NCI-H2171 treated with DMSO at 0.1 percent for 48 hours (cell line): ENCODE measurements around the gene FOXO1.
"Not testable (repeated sequence)": the region's sequence is repeated elsewhere in the genome, so short reads cannot be mapped to it uniquely, and the experiment has no call there.

Experiments used
- DNase-seq: peaks from one replicate; lab custom pipeline; 2025; lab: John Stamatoyannopoulos, UW

The FOXO1 gene

DNA sequence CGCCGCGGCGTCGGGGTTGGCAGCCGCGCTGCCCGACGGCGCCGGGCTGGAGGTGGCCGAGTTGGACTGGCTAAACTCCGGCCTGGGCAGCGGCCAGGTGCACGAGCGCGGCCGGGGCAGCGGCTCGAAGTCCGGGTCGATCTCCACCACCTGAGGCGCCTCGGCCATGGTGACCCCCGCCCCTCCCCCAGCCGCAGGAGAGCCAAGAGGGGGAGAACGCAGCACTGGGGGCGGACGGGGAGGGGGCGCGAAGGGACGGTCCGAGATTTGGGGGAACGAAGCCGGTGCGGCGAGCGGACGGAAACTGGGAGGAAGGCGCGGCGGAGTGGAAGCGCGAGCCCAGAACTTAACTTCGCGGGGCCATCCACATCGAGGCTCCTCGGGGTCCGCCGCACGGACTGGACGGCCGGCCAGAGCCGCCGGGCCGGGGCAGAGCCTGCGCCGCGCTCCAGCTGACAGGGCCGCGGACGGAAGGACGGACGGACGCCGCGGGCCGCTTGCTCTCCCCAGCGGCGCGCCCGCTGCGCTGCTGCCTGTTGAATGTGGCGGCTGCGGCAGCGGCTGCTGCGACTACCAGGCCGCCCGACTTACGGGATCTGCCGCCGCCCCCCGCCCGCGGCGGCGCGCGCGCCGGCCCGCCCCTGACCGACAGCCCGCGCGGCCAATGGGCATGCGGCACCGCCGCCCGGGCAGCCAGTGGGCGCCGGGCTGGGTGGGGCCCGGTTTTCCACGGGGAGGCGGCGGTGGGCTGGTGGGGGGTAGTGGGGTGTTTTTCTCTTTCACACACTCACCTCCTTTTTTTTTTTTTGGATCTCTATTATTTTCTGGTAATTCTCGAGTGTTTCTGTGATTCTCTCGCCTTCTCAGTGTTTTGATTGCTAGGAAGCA, at the start of gene FOXO1:
FOXO1 (minus strand) TSS at position 597 of the 888 bp plus-strand sequence; CDS start at position 168, 429 bp downstream.
- DNase-seq = peak; percentile 64

GRCh38 chr13:40714433-40714832, 48.0 kb upstream of the FOXO1 start:
- not testable (repeated sequence) for DNase-seq

DNA sequence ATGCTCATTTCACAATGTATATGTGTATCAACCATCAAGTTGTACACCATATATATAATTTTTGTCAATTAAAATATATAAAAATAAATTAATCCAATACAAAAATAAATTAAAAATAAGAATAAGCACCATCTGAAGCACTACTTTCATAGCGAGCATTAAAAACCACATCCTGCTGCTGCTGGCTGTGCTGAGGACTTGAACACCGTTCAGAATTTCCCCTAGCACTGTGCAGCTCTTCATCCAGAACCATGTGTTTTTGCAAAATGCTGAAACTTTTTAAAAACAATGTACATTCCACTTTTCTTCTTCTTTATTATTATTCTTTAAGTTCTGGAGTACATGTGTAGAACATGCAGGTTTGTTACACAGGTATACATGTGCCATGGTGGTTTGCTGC, 40.0 kb upstream of the FOXO1 start:
- no peak for DNase-seq

DNA sequence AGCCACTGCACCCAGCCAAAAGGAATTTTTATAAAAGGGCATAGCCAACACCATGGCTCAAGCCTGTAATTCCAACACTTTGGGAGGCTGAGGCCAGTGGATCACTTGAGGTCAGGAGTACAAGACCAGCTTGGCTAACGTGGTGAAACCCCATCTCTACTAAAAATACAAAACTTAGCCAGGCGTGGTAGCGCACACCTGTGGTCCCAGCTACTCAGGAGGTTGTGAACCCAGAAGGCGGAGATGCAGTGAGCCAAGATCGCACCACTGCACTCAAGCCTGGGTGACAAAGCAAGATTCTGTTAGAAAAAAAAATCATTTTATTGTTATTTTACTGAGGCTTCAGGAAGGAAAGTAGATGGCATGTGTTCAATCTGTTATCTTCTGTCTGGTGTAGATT, 31.3 kb upstream of the FOXO1 start:
- no peak for DNase-seq

GRCh38 chr13:40694426-40694825, 28.0 kb upstream of the FOXO1 start:
- DNase-seq = no peak

DNA sequence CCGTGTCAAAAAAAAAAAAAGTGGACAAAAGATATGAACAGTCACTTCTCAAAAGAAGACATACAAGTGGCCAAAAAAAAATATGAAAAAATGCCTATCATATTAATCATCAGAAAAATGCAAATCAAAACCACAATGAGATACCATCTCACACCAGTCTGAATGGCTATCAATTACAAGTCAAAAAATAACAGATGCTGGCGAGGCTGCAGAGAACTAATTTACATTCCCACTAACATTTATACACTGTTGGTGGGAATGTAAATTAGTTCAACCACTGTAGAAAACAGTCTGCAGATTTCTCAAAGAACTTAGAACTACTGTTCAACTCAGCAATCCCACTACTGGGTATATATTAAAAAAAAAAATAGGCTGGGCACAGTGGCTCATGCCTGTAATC, 26.5 kb upstream of the FOXO1 start:
- no peak for DNase-seq

DNA sequence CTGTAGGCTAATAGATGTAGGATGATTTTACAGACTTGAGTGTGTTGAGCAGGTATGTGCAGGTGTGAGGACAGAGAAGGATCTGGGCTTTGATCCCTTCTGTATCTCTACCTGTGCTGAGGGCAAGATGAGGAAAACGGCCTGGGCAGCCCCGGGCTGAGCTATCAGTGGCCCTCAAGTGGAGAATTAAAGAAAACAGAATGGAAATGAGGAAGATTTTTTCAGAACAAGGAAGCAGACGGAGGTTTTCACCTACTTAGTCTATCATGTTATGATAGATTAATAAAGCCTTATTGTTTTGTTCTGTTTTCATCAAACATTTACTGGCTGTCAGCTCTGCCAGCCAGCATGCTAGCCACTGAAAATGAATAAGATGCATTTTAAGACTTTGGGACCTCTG, 22.3 kb upstream of the FOXO1 start:
- DNase-seq = no peak

DNA sequence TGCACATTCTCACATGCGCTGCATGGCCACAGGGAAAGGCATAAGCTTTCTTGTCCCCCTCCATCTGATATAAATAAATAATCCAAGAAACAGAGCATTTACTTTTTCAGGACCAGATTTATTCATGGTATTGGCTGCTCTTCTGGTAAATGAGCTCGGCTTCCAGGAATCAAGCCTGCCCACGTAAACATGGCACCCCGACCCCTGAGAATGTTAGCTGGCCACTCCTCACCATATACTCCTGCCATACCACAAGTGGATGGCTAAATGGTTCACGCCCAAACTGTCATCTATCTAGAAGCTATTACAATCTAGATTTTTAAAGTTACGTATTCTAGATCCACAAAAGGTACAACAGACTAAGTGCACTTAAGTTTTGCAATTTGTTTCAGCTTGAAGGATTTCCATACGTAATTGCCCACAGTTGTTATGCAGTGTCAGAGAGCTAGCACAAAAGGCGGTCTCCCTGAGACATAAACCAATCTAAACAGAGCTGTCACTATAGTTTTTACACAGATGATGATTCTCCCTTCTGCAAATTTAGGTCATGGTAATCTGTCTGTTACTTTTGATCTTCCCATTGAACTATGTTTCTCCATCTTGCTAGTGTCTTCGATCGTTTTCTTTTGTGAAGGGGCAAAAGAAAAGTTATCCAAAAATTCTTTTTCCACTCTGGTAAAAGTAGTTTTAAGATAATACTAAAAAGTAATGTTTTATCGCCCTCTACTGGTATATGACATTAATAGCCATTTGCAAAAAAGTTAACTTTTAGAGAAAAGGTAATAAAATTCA, 16.2 kb upstream of the FOXO1 start:
- DNase-seq = peak; percentile 70

GRCh38 chr13:40681341-40682146, 15.1 kb upstream of the FOXO1 start:
- DNase-seq = peak; percentile 31

DNA sequence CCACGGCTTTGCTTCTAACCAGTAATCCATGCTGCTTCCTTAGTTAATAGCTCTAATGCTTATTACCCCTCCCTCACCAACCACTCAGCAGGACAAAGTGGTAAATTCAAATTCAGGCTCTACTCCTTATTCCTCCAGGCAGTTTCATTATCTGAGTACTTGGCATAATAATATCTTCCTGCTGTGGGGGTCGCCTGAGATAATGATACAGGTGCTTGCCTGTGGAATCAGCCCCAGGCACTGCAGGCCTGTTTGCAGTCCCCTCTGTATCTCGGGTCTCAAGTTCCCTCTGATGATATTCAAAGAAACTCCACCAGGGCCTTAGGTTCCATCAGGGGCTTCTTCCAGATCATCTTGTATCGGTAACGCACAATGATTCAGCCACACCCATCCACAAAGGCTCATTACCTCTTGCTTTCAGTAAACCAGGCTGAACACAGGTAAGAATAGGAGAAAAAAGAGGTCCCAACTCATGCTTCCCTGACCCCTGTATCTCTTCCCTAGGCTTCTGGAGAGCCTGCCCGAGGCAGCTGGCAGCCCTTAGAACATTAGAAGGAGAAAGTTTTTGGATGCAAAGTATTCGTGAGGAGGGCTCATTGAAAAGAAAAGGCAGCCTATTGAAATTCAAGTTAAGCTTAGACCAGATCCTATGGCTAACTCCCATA, 14.3 kb upstream of the FOXO1 start:
- DNase-seq = no peak

- DNase-seq = no peak
Measured at GRCh38 chr13:40679480-40679985, 13.1 kb upstream of the FOXO1 start.

DNA sequence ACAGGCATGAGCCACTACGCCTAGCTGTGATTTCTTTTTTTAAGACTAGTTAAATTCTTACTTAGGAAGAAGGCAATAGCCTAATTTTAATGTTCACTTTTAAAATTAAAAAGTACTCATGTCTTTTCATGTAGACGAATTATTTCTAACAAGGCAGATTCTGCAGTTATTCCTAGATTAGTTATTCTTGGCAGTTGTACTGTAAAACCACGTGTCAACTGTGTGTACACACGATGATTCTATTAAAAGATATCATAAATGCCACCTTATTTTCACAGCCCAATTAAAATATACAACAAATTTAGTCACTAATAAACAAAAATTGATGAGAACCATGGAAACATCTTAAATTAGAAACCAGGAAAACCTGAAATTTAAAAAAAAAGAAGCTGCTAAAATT, 10.6 kb upstream of the FOXO1 start:
- no peak for DNase-seq

DNA sequence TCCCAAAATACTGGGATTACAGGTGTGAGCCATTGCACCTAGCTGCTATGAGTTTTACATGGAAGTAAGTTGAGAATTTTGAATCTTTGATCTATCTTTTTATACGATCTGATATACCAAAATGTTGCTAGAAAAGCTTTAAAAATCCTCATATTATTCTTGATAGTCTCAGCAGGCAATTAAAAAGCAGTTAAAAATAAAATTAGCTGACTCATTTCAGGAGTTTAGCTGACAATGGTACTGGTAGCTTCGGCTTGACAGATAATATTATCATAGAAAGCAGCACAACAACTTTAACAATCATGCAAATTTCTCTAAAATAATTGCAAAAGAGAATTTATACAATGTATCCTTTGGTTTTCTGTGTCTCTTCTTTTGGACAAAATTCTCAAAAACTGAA, 9.6 kb upstream of the FOXO1 start:
- DNase-seq = no peak

- DNase-seq = no peak
Measured at GRCh38 chr13:40673414-40673813, 7.0 kb upstream of the FOXO1 start.

DNA sequence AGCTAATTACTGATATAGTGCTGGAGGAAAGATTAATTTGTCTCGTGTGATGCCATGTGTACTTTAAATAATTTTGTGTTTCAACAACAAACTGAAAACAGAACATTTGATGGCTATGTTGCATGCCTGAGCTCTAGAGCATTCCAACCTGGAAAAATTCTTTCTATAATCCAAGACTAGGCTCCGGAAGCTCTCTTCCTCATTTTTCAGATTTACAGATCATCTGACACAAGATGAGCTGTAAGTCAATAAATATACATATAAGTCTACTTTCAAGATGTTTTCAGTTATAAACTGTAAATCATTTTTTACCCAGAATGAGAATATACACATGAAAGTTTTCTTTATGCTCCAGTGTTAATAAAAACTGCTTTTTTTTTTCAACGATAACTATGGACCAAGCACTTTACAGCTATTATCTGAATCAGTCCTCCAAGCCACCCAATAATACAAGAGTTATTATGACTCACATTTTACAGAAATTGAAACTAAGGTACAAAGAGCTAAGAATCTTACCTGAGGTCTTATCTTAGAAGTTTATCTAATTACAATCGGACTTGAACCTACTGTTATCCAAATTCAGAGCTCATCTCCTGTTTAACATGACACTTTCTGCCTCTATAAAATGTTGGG, 6.4 kb upstream of the FOXO1 start:
- DNase-seq = peak; percentile 75

DNA sequence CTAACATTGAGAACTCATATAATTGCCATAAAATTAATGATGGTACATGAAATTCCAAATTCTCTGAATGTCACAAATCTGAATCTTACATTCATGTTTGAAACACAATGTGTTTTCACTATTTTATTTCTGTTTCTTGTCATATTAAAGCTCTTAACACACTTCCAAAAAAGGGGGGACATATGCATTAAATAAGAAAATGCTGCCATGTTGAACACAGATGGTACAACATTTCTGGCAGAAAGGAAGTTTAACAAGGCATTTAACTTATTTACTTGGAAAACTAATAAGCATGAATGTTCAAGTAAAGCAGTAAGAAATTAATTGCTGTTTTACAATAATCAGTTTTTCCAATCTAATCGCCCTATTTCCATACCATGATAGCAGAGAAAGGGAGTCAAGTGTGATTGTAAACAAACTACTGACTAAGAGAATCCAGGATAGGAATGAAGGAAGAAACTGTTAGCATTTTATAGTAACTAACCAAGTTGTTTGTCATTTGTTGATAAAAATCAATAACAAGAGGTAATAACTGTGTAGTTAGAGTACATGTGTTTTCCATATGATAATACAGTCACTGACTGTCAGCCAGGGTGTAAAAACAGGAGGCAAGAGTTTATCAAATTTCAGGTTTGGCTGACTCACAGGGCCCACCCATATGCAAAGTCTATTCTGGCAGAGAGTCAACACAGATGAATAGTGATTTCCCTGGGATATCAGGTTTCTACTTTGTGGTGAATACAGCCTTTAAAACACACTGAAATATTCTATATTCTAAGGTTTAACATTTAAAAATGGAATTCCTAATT, 5.7 kb upstream of the FOXO1 start:
- peak; percentile 85 for DNase-seq

DNA sequence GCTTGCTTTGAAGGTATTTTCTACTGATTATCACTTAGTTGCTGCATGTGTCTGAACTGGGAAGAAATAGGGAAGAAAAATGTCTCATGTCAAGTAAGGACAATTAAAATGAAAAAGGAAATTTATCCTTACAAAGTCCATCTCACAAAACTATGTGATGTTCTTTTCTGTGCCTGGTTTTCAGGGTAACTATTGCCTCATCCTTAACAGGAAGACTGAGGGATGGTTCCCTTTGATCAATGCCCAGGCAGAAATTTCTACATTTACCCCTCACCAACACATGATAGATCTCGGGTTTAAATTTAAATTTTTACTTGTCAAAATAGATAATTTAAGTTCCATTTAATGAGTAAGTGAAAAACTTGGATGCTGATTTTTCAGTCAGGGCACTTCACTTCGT, 3.9 kb upstream of the FOXO1 start:
- DNase-seq = no peak

DNA sequence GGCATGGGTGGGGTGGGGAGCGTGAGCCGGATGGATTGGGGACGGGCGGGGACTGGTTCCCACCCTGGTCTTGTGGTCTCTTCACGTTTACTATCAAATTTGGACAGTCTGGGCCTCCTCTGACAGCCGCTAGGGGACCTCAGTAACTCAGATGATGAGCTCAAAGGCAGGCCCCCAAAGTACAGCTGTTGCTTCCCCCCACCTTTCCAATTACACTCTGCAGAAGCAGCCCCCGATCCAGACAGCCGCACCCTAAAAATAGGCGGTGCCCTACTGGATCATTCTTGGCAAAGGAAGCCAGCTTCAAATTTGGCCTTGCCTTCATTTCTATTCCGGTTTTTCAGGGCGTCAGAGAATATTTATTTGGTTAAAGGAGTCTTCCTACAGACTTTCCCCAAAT, 1.9 kb upstream of the FOXO1 start:
- no peak for DNase-seq

GRCh38 chr13:40667622-40667978, 1.2 kb upstream of the FOXO1 start:
- DNase-seq = no peak

GRCh38 chr13:40666933-40667621, 636 bp upstream of the FOXO1 start:
- no peak for DNase-seq
